DMS114 treated with DMSO at 0.1 percent for 48 hours (cell line): Measurements from ENCODE around the gene ETNK2.

ENCODE experiments used
- DNase-seq: peaks from one replicate; lab custom pipeline; 2025; ENCODE audit not compliant: unreplicated experiment; lab: John Stamatoyannopoulos, UW

ETNK2 gene, protein sequence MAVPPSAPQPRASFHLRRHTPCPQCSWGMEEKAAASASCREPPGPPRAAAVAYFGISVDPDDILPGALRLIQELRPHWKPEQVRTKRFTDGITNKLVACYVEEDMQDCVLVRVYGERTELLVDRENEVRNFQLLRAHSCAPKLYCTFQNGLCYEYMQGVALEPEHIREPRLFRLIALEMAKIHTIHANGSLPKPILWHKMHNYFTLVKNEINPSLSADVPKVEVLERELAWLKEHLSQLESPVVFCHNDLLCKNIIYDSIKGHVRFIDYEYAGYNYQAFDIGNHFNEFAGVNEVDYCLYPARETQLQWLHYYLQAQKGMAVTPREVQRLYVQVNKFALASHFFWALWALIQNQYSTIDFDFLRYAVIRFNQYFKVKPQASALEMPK

DNA sequence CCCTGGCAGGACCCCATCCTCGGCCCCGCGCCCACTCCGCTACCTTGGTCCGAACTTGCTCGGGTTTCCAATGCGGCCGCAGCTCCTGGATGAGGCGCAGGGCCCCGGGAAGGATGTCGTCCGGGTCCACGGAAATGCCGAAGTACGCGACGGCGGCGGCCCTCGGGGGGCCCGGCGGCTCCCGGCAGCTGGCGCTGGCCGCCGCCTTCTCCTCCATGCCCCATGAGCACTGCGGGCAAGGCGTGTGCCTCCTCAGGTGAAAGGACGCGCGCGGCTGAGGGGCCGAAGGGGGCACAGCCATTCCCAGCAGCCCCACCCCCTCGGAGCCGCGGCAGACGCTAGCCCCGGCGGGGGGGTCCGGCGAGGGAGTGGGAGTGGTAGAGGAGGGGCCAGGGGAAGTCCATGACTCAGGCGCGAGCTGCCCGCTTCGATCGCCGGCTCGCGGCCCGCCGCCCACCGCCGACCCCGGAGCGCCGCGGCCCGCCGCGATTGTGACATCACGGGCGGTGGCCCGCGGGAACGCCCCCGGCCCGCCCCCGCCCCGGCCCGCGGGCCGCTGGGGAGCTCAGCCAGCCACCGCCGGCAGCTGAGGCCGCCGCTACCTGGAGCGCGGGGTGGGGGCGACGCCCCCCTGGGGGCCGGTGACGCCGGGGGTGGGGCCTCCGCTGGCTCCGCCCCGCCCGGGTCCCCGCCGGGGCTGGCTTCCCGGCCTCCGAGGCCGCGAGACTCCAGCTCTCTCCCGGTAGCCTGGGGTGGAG lies at the start of gene ETNK2:
Gene ETNK2 (minus strand): TSS at position 493 of the 758 bp plus-strand sequence. CDS start 192 bp downstream, at position 301.
- DNase-seq: no peak

DNA sequence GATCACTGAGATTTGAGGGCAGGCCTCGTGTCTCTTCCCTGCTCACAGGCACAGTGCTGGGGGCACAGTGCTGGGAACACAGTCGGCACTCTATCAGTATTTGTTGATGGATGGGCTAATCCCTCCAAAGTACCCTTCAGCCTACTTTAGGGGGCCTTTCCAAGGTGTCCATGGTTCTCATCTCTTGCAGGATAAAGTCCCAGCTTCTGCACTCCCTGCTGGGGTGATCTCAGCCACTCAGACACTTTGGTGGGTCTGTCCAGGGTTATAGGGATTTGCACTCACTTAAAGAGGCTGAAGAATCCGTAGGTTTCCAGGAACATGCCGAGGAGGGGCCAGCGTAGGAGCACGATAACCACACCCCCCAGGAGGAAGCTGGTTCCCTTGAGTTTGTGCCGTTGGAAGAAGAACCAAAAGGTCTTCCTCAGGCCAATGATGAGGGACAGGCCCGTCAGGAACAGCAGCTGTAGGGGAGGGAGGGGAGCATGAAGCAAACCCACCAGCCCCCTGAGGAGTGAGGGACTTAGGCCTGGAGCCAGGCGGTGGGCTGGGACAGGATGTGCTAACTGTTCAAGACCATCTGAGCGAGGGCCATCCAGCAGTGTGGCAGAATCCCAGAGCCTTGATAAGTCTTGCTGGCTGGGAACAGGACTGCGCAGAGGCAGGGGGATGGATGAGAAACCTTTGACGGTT lies 49.6 kb upstream of the ETNK2 start:
- no peak for DNase-seq

DNA sequence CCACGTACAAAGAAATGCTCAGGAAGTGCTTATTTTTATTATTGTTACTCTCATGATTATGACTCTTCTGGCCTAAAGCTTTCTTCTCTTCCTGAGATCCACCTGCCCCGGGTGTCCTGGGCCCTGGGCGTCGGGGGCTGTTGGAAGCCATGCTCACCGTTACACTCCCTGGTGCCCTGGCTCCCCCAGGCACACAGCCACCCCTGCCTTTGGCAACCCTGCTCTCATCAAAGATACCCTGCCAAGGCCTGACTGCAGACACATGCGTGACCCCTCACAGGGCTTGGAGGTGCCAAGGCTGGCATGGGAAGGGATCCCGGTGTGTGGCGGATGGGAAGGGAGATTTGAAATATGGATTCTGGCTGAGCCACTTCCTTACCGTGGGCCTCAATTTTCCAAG lies 47.7 kb upstream of the ETNK2 start:
- DNase-seq: no peak

DNA sequence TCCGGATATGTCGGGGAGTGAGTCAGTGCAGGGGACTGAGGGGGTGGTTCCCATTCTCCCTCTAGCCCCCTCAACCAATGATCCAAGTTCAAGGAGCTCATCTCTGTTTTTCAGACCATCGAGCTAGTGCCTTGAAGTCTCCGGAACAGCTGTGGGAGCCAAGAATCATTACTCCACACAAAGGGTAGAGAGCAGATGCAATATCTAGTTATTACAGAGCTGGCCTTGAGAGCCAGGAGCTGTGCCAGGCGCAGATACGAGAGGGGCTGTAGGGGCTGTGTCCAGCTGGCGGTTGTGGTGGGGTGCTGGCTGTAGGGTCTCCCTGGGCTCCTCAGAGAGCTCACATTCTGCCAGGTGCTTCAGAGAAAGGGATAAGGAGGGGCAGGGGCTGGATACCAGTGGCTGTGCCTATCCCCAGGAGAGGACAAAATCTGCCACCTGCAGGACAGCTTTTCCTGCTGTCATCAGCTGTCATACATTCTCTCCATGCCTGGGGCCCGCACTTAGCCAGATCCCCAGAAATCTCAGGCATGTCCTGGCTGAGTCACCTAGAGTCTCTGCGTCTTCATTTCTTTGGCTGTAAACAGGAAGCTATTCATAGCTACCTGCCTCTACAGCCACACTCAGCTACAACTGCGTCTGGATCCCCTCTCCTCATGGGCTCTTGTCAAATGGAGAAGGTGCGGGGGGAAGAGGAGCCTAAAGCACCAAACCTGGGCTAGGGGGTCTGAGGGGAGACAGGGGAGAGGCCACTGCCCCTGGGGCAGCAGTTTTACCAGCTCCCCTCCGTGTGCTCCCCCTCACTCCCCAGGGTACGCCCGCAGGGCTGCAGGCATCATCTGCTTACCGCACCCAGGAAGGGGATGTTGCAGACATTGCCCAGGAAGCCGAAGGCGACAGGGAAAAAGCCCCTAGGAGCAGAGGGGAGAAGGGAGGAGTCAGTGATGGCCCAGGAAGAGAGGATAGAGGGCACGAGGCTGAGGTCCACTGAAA lies 46.8 kb upstream of the ETNK2 start:
- DNase-seq: no peak

DNA sequence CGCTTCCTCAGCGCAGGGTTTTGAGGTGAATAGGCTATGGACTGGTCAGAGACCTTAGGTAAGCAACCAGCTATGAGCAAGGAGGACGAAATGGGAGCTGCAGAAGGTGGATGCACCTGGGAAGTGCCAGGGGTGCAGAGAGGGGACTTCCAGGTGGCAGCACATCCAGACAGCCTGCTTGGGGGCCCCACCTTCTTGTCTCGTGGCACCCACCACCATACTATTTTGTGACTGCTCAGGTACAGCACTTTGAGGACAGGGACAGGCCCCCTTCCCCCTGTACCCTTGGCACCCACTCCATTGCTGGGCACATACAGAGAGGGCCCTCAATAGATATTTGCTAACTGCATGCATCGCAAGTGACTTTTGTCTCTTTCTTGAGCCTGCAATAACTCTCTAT lies 45.2 kb upstream of the ETNK2 start:
- no peak for DNase-seq

DNA sequence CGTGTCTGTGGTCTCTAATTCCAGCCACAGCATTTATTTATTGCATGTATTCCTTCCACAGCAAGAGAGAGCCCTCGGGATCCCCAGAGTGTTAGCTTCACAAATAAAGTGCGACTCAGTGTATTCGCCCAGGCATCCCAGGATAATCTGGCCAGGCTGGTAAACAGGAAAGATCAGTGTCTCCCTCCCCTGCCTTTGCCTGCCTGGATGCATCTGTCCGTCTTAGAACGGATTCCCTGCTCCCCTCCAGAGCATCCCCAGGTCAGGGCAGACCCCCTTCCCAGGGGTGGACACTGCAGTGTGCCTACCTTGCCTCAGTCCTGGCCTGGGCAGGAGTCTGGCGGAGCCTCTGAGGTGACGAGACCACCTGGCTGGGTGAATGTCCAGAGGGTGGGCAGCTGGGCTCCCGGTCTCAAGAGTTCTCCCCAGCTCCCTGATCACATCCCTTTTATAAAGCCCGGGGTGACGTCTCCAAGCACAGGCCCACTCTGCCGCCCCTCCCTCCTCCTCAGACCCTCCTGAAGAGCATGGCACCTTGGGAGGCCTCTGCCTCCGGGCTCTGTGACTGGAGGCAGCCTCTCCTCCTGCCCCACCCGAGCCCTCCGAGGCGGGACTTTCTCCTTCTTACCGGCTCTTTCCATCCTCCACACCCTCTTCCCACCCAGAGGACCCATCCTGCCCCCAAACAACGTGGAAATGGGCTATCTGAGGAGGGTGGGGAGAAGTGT lies 44.4 kb upstream of the ETNK2 start, which contains the start of gene KISS1:
Gene KISS1 (minus strand): TSS at position 424 of the 728 bp plus-strand sequence. CDS start 3,615 bp downstream, outside the sequence.
- DNase-seq: no peak

DNA sequence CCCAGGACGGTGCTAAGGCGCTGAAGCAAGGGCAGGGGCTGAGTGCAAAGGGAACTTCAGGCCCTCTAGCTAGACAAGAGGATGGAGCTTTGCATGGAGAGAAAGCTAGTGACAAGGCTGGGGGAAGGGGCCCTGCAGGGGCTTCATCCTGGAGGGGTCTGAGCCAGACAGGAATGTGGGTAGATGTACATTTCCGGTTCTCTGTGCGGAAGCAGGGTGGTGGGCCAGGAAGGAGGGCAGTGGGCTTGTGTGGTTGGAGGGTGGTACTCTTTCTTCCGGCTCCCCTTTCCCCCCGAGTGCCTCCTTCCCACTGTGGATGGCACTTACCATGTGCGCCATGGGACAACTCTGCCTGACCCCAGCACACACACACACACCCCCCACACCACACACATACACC lies 42.9 kb upstream of the ETNK2 start:
- no peak for DNase-seq

DNA sequence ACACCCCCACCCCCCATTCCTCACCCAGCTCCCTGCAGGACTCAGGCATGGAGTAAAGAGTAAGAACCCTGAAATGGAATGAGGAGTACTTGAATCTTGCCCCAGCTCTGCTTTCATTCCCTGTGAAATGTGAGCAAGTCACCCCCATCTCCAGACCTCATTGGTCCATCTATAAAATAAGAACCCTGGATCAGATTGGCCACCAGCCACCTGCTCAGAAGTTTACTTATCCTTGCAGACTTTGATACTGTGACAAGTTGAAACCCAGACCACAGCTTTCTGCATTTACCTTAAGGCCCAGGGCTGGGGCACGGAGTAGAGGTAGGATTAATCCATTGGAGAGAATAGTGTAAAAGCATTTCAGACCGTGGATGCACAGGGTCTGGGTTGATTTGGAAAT lies 42.2 kb upstream of the ETNK2 start:
- DNase-seq: no peak

DNA sequence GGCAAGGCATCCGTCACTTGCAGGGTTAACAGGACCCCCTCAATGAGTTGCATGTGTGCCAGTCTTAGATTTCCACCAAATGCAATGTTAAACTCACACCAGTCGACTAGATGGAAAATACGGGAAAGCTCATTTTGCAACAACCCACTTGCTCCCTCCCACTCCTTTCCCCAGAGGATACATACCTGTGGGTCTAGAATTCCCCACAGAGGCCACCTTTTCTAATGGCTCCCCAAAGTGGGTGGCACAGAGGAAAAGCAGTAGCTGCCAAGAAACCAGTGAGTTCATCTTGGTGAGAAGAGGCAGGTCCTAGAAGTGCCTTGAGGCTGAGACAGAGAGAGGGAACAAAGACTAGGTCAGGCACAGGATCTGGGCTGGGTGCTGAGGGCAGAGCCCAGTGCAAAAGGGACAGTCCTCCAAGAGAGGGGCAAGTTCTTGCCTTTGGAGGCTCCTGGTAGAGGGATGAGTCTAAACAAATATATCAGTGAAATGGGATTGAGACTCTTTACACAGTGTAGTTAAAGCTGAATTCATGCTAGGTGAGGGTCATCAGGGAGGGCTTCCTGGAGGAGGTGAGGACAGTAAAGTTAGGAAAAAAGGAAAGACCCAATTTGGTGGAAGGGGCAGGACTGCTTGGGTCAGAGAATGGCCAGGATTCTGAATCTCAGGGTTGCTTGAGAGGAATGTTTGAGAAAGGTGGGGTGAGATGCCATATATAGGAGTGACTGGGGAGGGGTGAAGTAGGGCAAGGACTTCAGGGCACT lies 40.9 kb upstream of the ETNK2 start:
- DNase-seq: no peak

DNA sequence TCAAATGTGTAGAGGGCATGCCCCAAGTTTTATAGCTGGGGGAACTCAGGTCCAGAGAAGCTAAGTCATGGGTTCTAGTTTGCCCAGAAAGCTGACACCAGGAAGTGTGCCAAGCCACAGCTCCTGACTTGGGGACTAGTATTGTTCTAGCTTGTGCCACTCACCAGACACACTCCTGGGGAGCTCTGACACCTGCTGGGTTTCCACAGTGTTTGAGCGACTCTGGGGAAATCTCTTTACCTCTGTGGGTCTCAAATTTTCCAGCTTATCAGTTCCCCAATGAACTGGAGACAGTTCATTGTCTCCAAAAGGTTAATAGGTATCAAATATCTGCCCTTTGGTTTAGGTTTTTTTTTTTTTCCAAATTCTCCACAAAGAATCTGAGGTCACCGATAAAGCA lies 40.2 kb upstream of the ETNK2 start:
- no peak for DNase-seq

DNA sequence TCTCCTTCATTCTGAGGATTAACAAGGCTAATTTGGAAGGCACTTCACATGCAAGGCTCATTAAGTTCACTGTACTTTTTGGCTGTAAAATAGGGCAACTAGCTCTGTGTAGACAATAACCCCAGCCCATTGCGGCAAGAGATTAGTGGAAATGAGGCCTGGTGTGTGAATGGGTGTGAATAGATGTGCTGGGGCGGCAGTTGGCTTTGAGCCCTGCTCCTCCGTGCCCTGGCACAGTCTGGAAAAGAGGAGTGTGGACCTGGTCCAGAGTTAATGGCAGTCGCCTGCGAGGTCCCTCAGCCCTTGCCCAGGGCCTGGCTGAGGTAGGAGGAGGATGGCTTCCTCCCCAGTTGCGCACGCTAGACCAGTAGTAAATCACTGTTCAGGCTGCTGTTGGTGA lies 39.6 kb upstream of the ETNK2 start:
- DNase-seq: no peak

DNA sequence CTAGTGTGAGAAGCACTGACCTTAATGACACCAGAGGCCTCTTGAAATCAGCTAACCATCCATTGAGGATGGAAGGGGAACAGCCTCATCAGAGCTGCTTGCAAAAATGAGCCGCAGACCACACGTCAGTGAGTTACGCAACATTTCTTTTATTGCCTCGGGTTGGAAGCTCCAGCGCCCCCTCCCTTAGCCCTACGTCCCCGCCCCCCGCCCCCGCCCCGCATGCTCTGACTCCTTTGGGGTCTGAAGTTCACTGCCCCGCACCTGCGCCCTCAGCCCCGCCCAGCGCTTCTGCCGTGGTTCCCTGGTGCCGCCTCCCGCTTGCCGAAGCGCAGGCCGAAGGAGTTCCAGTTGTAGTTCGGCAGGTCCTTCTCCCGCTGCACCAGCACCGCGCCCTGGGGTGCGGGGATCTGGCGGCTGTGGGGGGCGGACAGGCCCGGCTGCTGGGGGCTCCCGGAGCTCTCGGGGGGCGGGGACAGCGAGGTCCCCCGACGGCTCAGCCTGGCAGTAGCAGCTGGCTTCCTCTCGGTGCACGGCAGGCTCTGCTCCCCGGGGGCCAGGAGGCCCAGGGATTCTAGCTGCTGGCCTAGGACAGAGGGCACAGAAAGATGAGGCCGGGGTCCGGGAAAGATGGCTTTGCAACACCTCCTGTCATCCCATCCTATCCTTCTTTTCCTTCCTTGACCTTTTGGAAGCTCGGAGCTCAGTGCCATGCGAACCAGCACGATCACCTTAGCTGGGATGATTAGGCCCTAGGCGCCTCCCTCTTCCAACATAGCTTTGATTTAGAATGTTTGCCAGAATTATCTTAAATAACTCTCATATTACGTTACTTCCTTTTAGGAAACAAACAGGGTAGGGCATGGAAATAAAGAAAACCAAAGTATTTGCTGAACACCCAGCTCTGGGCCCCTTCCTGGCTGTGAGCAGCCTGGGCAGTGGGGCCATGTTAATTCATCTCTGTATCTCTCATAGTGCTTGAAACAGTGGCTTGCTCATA lies 38.7 kb upstream of the ETNK2 start:
- no peak for DNase-seq

DNA sequence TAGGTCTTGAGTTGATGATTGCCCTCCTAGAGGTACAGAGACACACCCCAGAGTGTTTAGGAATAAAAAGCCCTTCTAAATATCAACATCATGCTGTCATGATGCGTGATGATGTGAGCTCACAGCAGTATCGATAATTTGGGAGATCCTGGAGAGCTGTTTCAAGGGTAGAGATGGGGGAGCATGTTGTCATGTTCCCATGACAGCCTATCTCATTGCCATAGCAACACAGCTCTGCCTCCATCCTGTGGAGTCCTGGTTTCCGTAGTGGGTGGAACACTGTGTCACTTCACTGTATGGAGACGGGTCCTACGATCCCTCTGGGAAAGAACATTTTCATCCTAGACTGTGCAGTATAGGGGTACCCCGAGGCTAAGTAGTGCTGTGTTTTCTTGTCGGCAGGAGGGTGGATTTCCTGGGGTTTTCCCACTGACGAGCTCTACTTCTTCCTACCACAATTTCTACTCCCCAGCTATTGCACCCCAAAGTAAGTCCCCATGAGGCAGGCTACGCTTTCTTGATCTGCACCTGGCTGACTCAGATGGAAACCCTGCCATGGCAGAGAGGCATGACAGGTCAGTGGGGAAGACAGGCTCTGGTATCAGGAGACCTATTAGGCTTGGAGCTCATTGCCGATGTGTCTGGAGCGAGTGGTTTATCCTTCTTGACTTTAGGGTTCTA lies 37.3 kb upstream of the ETNK2 start:
- no peak for DNase-seq

DNA sequence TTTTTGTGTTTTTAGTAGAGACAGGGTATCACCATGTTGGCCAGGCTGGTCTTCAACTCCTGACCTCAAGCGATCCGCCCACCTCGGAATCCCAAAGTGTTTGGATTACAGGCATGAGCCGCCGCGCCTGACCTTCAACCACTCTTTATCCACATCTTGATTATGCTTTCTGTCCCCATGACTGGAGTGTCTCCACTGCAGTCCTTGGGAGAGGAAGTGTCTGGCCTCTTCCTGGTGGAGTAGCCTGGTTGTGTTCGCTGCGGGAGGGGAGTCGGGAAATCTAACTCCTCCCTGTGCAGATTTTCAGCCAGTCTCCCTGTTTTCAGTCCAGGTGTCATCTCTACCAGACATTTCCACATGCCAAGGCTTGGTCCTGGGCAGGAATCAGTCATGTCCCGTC lies 34.8 kb upstream of the ETNK2 start:
- DNase-seq: no peak

DNA sequence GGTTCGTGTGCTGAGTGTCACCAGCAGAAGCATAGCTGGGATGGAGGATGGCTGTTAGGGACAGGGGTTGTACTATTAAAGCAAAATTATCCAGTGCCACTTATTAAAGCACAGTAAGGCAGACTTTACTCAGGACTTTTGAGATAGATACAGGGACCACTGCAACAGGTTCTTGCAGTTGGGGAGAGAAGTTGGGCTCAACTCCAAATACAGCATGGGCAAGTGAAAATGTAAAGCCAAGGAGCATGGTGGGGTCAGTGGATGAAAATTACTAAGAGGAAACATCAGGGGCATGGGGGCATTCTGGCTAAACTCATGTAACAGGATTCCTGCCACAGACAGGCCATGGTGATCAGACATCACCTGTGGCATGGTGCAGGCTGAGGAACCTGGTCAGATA lies 29.3 kb upstream of the ETNK2 start:
- no peak for DNase-seq

DNA sequence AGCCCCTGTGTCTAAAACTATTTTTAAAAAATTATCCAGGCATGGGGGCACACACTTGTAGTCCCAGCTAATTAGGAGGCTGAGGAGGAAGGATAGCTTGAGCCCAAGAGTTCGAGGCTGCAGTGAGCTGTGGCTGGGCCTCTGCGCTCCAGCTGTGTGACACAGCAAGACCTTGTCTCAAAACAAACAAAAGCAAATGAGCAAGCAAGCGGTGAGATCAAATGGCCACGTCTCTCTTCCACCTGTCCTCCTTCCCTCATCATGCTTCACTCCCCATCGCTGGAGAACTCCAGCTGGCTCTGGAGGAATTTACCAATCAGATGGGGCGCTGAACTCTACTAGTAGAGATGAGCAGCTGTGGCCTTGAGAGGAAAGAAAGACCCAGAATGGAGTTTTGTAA lies 28.3 kb upstream of the ETNK2 start:
- no peak for DNase-seq

DNA sequence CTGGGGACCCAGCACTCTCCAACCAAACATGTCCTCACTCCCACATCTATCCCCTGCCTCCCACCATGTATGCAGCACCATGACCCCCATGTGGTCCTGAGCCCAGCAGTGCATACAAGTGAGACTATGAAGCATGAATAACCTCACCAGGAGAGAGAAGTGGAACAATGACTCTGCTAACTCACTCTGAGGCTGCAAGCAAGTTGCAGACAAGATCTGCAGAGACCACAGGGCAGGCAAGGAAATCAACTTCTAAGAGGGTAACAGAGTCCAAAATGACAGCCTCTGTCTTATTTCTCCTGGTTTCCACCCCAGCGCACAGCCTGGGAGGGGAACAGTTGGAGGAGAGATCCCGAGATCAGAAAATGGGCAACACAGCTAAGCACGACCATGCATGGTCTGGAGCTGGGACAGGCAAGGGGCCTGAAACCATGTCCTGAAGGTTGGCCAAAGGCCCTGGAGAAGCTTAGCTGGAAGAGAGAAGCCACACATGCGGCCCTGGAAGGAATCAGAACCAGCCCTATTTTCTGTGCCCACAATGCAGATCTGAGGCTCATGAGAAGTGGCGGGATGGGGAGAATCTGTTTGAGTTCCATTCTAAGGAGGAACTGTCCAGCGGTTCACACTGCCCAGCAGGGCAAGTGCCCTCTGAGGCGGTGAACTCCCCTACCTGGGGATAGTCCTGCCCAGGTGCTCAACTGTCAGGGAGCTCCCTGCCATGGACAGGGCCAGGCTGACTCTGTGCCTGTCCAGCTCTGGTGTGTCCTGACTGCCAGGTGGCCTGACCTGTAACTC lies 26.8 kb upstream of the ETNK2 start:
- DNase-seq: no peak
